Erythroblast (primary cell): ENCODE data around the gene RPUSD1.

Source experiments
- GATA1 ChIP-seq: IDR thresholded peaks from 2 replicates; pipeline ENCODE4 v1.6.1; 2011; ENCODE audit warnings: low read depth, mild to moderate bottlenecking, control low read depth, low read length, moderate library complexity
- POLR2A ChIP-seq: IDR thresholded peaks from 2 replicates; pipeline ENCODE4 v1.6.1; 2011; ENCODE audit warnings: mild to moderate bottlenecking, low read length

- TF ChIP-seq POLR2A (no peak), GATA1 (no peak)
Measured at GRCh38 chr16:825341-826061, 37.3 kb upstream of the RPUSD1 start.
